NCI-H446 (cell line): ENCODE measurements around the gene CEP85L.
A peak's percentile ranks its signal among the peaks of the same experiment; 100 is the strongest.

Experiments
- DNase-seq, 2 experiments: peaks; one replicate each; lab custom pipeline; 2025; lab: John Stamatoyannopoulos, UW

The CEP85L gene

GRCh38 chr6:118660218-118660569, 8.8 kb upstream of the CEP85L start:
- peak; percentile 12 to 70 for DNase-seq

GRCh38 chr6:118659513-118660217, 8.3 kb upstream of the CEP85L start:
- no peak for DNase-seq

- no peak for DNase-seq
Observed at GRCh38 chr6:118656847-118657451, 5.6 kb upstream of the CEP85L start.

- DNase-seq = no peak
Observed at GRCh38 chr6:118652051-118652615, 742 bp upstream of the CEP85L start.

- DNase-seq = peak in 1 of 2 experiments; percentile 21
Observed at GRCh38 chr6:118650582-118651281, 659 bp downstream of the CEP85L start.

GRCh38 chr6:118649918-118650581, 1.3 kb downstream of the CEP85L start:
- DNase-seq = peak in 1 of 2 experiments; percentile 26

- no peak for DNase-seq
Observed at GRCh38 chr6:118648866-118649554, 2.4 kb downstream of the CEP85L start.

GRCh38 chr6:118646977-118647376, 4.4 kb downstream of the CEP85L start:
- no peak for DNase-seq

- DNase-seq = no peak
Observed at GRCh38 chr6:118645395-118645794, 6.0 kb downstream of the CEP85L start.

- no peak for DNase-seq
Observed at GRCh38 chr6:118644007-118644406, 7.4 kb downstream of the CEP85L start.

GRCh38 chr6:118641042-118641441, 10.3 kb downstream of the CEP85L start:
- DNase-seq = no peak

GRCh38 chr6:118639054-118639964, 12.1 kb downstream of the CEP85L start:
- no peak for DNase-seq

- no peak for DNase-seq
Observed at GRCh38 chr6:118638288-118638687, 13.1 kb downstream of the CEP85L start.

- no peak for DNase-seq
Observed at GRCh38 chr6:118635909-118636735, 15.3 kb downstream of the CEP85L start.

GRCh38 chr6:118632359-118632758, 19.0 kb downstream of the CEP85L start:
- no peak for DNase-seq

GRCh38 chr6:118630923-118631322, 20.5 kb downstream of the CEP85L start:
- no peak for DNase-seq

GRCh38 chr6:118630067-118630466, 21.3 kb downstream of the CEP85L start:
- DNase-seq = no peak

- DNase-seq = no peak
Observed at GRCh38 chr6:118627724-118628123, 23.7 kb downstream of the CEP85L start.

- no peak for DNase-seq
Observed at GRCh38 chr6:118625833-118626232, 25.6 kb downstream of the CEP85L start.
